Colon (tissue), 2 donors: Measurements from ENCODE around the gene DDAH1.

Experiments
- FAIRE-seq: peaks from 2 replicates; lab custom pipeline; 2012; peaks lifted over from hg19 to GRCh38; lab: Jason Lieb, UNC
- donor health status: control.
- donor health status: control.

The DDAH1 gene

GRCh38 chr1:85303440-85304162, 161.4 kb downstream of the DDAH1 start:
- FAIRE-seq: no peak

DNA sequence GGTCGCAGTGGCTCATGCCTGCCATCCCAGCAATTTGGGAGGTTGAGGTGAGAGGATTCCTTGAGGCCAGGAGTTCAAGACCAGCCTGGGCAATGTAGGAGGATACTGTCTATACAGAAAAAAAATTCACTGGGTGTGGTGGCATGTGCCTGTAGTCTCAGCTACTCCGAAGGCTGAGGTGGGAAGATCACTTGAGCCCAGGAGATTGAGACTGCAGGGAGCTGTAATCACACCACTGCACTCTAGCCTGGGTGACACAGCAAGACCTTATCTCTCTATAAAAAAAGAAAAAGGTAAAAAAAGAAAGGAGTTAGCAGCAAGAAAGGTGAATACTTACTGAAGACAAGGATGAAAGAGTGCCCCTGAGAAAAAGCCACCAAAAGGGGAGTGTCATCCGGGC, 164.8 kb downstream of the DDAH1 start:
- FAIRE-seq: no peak

DNA sequence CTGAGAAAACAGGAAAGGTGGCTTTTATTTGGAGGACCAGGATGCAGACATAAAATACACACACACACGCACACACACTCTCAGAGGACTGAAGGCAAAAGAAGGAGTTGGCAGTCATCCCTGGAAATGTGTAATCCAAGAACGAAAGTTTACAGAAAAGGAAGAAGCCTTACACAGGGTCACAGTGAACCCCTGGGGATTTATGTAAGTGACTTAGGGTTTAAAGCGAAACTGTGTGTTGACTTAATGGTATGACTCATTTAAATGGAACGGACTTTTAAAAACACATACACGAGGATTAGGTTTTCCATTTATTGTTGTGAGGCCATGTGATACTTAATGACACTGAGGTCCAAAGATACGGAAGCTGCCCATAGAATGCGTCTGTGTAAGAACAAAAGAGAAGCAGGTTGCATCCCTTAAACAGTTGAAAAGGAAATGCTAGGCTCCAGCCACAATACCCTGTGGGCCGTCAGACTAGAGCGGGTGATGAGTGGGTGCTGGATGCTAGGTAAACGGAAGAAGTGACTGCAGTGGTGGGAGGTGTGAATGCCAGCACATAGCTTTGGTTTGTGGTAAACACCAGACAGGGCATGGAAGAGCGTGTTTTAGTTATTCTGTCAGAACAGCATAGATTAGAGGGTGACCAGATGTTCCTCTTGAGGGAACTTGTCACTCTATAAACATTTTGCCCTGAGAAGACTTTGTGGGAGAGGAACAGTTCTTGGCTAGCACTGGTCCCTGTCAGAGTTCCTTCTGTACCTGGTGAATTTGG, 166.9 kb downstream of the DDAH1 start:
- FAIRE-seq: peak; percentile 28

GRCh38 chr1:85297538-85297854, 167.5 kb downstream of the DDAH1 start:
- no peak for FAIRE-seq

DNA sequence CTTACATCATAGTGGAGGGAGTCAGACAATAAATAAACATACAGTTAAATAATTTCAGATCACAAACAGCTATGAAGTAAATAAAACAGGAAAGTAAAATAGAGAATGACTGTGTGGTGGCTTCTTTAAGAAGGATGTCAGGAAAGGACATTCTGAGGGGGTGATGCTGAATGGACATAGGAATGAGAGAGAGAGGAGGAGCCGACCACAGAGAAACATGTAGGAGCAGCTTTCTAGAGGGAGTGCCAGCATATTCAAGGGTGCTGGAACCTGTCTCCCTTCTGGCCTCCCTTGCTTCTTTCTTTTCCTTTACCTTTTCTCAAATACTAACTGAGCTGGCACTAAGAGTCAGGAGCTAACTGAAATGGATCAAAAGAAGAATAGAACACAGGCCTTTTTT, 168.0 kb downstream of the DDAH1 start:
- FAIRE-seq: no peak

GRCh38 chr1:85295654-85296053, 169.3 kb downstream of the DDAH1 start:
- no peak for FAIRE-seq

DNA sequence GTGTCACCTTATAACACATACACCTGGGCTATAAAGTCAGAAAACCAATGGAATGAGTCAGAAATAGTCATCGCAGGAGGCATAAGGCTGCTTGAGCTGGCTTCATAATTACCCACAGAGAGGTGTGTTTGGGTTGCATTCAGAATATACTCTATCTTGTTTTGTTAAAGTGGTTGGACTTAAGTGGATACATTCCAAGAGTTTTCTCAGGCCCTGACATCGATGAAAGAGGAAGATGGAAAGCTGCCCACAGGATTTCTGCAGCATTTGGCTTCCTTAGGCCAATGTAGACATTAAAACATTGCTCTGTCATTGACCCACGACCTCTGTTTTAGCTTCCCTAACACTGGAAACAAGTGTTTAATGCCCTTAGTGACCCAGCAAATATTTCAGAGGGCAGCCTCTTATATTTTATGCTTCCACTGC, 169.9 kb downstream of the DDAH1 start:
- FAIRE-seq: no peak

GRCh38 chr1:85290826-85291225, 174.1 kb downstream of the DDAH1 start:
- no peak for FAIRE-seq

DNA sequence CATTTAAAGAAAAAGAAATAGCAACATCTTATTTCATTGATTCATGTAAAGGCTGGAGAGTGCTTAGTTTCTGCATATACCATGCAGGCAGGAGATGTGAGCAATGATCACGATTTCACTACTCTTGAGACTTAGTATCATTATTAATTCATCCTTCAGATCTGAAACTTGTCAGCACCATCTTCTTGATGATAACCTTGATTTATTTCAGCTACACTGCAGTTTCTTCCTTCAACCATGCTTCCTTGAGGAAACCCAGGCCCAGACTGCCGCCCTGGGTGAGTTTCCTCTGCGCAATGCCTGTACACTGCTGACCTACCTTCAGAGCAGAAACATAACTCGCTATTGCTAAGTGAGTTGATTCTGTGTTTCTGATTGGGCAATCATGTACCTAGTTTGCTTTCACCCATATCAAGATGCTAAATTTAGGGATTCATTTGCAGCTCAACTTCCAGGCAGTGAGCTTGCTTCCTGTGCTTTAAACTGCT, 175.1 kb downstream of the DDAH1 start:
- no peak for FAIRE-seq

DNA sequence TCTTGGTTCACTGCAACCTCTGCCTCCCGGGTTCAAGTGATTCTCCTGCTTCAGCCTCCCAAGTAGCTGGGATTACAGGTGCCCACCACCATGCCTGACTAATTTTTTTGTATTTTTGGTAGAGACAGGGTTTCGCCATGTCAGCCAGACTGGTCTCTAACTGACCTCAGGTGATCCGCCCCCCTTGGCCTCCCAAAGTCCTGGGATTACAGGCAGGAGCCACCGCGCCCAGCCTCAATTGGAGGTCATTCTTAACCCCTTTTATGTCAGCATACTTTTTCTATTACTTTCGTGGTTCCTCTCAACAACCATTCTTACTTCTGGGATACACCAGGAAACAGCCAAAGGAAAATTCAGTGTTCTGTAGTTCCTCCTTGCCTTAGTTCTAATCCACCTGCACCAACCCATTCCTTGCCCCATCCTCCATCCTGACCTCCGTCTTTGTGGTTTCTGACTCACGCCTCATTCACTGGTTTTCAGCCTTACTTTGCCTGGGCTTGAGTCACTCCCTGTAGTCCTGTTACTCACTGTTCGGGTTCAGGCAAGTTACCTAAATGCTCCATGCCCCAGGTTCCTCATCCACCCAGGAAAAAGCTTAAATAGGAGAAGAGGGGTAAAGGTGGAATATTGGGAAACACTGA, 175.6 kb downstream of the DDAH1 start:
- no peak for FAIRE-seq

DNA sequence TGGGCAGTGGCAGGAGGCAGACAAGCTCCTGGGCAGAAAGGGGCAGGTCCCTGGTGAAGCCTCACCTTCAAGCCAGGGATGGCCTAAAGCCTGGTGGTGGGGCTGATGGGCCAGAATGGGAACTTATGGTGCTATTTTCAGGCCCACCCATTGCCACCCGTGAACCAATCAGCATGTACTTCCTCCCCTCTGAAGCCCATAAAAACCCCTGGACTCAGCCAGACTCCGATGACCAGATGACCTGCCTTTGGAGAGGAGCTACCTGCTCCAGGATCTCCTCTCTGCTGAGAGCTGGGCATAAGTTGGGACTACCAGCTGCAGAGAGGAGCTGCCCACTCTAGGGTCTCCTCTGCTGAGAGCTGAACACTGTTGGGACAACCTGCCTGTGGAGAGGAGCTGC, 180.8 kb downstream of the DDAH1 start:
- no peak for FAIRE-seq

GRCh38 chr1:85283475-85284199, 181.3 kb downstream of the DDAH1 start:
- no peak for FAIRE-seq

GRCh38 chr1:85282424-85282823, 182.5 kb downstream of the DDAH1 start:
- no peak for FAIRE-seq

DNA sequence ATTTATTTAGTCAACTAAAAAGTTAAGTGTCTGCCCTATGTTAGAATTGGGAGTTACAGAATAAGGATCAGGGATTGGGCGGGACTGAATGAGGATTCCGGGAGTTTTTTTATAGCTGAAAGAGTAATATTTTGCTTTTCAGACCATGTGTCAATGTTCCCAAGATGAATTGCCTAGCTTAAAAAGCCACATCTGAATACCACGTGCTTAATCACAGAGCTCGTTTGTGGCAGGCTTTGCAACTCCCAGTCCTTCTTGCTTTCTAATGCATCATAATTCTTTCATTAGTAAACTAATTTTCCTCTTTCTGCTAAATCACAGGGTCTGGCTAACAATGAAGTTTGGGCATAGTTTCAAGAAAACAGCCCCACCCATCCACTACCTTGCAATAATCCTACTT, 184.3 kb downstream of the DDAH1 start:
- no peak for FAIRE-seq

- FAIRE-seq: no peak
These were observed 185.4 kb downstream of the DDAH1 start for GRCh38 chr1:85279458-85280080.

DNA sequence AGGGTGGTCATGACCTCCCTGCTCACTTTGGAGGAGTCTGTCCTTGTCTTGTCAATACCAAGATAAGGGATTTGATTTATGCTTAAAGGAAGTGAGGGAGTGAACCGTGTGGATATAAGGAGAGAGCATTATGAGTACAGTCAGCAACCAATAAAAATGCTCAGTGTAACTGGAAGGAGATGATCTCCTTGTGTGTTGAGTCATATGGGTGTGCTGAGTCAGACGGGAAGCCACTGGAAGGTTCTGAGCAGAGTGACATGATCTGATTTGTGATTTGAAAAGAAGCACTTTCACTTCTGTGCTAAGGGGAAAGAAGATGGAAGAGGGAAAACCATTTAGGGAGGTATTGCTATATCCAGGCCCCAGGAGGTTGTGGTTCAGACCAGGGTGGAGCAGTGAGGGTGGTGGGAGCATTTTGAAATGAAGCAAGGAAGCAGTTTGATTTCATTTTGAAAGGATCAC, 186.1 kb downstream of the DDAH1 start:
- FAIRE-seq: no peak

DNA sequence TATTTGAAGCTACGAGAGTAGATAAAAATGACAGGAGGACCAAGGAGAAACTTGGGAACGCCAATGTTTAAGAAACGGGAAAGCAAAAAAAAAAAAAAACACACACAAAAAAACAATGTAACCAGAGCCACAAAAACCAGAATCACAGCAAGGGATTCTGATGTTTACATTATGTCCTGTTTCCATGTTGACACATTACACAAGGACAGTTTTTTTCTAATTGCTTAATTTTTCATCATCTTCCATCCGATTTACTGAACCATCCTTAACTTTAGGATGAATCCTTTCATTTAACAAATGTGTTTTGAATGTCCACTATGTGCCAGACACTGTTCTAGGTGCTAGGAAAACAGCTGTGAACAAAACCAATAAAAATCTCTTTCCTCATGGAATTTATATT, 187.2 kb downstream of the DDAH1 start:
- FAIRE-seq: no peak

GRCh38 chr1:85276978-85277639, 187.8 kb downstream of the DDAH1 start:
- FAIRE-seq: peak; percentile 14

DNA sequence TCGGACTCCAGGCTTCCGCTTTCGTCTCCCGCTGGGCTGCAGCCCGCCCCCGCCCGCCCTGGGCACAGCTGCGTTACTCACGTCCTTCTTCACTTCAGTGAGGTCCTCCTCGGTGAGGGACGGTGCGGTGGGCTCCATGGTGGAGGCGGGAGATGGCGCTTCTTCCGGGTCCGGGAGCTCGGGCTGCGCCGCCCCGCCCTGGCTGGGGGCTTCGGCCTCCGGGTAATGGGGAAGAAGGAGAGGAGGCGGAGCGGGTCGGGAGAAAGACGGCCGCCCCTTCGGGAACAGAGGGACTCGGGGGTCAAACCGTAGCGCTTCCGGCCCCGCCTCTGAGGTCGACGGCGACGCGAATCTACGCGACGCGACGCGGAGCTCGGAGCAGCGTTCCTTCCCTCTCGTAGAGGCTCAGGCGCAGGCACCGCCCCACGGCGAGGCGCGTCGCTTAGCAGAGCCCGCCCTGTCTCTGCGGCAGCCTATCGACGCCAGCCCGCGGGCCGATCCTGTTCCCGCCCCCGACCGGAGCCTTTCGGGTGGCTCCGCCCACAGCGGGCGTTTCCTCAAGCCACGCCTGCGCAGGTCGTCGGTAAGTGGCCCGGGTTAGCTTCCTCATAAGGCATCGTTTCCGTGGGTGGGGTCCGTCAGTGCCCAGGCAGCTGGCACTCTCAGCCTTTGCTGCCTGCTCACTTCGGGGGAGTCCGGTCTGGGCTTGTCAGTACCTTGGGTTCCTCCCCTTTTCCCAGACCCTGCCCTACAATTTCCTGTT, 188.6 kb downstream of the DDAH1 start, which contains the start of gene BCL10:
Gene BCL10 (minus strand): TSS at position 418 of the 763 bp plus-strand sequence. CDS start 280 bp downstream, at position 138.
- peak; percentile 66 for FAIRE-seq

GRCh38 chr1:85275701-85276214, 189.2 kb downstream of the DDAH1 start:
- no peak for FAIRE-seq
